Endometrial microvascular endothelial cells (primary cell): ENCODE data around the gene DIAPH1. TPM values are rescaled to one million over a fixed set of nuclear protein-coding genes. Genes with fewer than 3 reads are reported as not detected.

Experiments used
- in situ Hi-C: cut with HindIII; loops from 2 replicates; pipeline ENCODE4 v1.10.0; 2017; ENCODE audit warnings: low sequenced_read_pairs, low pct_unique_long_range_greater_than_20kb; ENCODE audit errors: inconsistent ontology term
- total RNA-seq: library from RNA; depleted of rRNA; stranded (reverse); fragments of >200 nt; gene quantifications from one replicate; pipeline ENCODE4 v1.2.3, GENCODE V29; 2015; ENCODE audit errors: inconsistent ontology term

DIAPH1 gene
- total RNA-seq, 1 donor from 2014 or later: 91.6 TPM

DNA sequence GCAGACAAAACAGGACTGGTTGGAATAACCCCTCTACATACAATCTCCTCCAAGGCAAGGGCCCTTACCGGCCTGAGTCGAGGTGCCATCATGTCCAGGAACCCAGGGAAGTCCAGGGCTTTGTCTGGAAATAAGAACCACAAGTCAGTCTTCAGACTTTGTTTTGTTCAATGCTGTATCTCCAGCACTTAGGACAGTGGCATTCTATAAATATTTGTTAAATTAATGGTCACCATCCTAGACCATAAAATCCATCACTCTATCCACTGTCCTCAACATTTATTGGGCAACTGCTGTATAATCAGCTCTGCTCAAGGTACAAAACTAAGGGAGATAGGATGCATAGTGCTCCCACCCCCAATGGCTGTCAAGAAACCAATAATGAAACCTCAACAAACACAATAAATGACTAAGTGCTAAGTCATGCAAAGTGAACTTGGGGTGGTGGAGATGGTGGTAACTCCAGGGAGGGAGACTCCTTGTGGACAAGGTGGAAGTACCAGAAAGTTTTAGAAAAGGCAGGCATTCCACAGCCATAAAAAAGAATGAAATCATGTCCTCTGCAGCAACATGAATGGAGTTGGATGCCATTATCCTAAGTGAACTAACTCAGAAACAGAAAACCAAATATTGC lies 23.0 kb upstream of the DIAPH1 start:
- in situ Hi-C loops: no loop called here

DNA sequence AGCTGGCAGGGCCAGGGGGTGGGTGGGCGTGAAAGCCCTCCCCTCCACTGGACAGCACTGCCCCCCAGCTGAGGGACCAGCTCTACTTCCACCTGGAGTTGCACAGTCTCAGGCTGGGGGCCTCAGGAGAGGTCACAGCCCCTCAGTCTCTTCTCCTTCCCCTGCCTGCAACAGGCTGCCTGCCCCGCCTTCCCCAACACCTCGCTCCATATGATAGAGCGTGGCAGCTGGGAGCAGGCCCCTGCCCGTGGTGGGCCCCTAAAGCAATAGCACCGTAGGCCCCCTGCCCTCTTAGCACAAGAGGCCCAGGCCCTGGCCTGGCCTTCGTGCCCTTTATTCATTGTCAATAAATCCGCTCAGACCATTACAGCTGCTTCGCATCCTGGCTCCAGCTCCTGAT lies 21.9 kb upstream of the DIAPH1 start:
- in situ Hi-C loops: no loop called here

DNA sequence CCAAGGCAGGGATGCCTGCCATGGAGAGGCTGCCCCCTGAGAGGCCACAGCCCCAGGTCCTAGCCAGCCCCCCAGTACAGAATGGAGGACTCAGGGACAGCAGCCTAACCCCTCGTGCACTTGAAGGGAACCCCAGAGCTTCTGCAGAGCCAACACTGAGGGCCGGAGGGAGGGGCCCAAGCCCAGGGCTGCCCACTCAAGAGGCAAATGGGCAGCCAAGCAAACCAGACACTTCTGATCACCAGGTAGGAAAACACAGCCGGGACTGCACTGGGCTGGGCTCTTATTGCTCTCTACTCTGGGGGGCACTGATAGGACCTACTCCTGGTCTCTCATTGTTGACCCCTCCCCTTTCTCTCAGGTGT lies 21.2 kb upstream of the DIAPH1 start:
- in situ Hi-C loops: no loop called here

DNA sequence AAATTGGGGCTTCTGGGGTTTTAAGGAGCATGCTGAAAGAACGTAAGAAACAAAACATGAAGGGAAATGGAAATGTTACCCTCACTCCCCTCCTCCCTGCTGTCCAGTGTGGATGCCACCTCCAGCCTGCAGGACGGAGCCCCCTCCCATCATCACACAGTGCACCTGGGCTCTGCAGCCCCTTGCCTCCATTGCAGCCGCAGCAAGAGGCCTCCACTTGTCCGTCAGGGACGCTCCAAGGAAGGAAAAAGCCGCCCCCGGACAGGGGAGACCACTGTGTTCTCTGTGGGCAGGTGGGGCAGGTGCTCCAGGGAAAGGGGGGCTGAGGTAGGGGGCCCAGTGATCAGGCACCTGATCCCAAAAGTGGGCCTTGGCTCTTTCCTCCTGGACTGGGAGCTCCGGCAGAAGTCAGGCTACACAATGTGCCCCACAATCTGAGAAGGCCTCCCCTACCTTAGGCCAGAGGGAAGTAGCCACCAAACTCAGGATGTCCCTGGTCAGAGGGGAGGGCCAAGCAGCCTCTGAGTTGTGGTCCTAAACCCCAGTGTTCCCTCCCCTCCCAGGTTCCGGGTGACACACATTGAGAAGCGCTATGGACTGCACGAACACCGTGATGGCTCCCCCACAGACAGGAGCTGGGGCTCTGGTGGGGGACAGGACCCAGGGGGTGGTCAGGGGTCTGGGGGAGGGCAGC lies 20.7 kb upstream of the DIAPH1 start:
- in situ Hi-C loops: no loop called here

DNA sequence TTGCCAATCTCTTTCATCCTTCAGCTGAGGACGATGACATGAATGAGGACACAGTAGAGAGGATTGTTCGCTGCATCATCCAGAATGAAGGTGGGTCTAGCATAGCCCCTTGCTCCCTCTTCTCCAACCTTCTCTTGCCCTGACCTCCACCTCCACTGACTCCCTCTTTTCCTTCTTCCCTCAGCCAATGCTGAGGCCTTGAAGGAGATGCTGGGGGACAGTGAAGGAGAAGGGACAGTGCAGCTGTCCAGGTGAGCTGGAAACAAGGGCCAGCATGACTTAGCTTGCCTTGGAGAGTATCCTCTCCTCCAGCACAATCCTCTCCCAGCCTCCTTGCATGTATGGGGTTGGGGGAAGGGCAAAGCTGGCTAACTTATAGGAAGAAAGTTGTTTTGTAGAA lies 20.0 kb upstream of the DIAPH1 start:
- in situ Hi-C loops: no loop called here

DNA sequence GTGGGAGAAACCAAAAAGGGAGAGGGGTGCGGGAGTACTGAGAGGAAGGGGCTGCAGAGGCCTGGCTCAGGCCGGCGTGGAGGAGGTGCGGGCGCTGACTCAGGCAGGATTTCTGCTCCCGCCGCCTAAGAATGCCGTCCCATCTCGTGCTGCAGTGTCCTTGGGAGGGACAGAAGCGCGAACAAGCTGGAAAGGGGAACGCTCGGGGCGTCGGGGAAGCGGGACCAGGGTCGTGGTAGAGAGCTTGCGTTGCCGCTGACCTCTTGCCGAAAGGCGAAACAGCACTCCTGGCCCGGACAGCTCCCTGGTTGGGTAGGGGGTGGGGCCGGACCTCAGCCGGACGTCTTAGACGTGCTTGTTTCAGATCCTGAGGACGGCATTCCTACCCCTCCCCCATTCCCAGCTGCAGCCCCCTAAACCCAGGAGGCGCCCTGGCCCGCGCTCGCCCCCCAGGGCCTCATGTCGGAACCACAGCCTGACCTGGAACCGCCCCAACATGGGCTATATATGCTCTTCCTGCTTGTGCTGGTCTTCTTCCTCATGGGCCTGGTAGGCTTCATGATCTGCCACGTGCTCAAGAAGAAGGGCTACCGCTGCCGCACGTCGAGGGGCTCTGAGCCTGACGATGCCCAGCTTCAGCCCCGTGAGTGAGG lies 19.1 kb upstream of the DIAPH1 start:
- in situ Hi-C loops: no loop called here

DNA sequence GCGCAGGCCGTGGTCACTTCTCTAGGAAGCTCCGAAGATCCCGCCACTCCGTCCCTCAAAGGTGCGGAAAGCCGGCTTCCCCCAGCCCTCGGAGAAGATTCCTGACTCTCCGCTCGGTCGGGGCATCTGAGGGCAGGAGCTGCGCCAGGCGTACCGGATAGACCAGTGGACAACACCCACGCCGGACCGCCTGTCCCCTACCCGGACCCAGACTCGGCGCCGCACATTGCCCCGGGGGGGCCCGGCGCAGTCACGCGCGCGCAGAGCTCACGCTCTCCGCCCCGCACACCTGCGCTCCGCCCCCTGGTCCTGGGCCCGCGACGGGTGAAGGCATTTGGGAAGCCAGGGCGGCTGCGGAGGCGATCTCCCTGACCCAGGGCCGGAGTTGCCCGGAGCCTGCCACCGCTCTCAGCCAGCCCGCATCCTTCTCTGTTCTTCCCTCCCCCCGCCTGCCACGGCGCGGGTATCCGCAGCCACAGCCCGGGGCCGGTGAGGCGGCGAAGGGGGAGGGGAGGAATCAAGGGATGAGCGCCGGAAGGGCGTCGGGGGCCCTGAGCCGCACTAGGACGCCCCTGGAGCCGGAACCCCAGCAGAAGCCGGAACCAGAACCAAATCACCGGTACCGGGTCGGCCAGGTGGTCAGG lies 18.4 kb upstream of the DIAPH1 start:
- in situ Hi-C loops: no loop called here

DNA sequence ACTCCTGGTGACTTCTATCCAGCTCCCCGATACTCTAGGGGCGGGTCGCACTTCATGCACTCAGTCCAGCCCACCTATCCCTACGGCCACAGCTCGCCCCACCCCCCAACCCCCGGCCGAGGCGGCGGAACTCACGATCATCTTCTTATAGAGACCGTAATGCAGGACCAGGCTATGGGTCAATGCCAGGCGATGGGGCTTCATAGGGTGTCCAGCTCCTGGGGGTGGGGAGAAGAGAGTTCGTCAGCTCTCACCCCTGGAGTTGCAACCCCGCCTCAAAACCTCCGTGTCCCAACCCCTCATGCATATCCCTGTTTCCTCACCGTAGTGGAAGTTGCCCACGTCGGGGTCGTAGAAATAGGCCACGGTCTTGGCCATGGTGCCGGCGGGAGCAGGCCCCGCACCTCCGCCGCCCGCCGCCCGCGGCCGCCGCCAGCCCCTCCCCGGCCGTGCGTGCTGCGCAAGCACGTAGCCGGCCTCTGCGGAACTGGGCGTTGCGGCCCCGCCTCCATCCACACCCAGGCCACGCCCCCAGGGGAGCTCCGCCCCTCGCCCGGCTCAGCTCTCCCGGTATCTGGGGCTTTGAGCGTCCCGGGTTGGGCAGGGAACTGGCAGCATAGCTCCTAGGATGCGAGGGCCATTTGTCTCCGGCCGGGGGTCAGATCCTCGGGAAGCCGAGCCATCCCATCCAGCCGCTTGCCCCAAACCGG lies 17.8 kb upstream of the DIAPH1 start, which contains the start of the genes HDAC3 and RELL2:
HDAC3 (minus strand) TSS at position 437 of the 710 bp plus-strand sequence; CDS start at position 378, 59 bp downstream.
RELL2 (plus strand) TSS at position 585 of the 710 bp plus-strand sequence. CDS start 1,229 bp downstream, outside the sequence.
- in situ Hi-C loops: no loop called here

DNA sequence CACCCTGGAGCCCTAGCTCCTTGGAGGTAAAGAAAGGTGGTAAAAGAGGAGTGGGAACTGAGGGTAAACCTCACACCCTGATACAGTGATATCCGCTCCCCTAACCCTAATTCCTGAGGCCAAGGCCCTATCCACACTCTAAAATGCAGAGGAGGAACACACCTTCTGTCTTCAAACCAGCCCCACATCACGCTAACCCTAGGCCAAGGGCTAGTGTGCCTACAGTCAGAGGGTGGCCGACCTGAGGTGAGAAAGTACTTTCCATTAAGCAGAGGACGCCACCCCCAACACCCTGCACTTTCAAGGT lies 17.3 kb upstream of the DIAPH1 start:
- in situ Hi-C loops: no loop called here

DNA sequence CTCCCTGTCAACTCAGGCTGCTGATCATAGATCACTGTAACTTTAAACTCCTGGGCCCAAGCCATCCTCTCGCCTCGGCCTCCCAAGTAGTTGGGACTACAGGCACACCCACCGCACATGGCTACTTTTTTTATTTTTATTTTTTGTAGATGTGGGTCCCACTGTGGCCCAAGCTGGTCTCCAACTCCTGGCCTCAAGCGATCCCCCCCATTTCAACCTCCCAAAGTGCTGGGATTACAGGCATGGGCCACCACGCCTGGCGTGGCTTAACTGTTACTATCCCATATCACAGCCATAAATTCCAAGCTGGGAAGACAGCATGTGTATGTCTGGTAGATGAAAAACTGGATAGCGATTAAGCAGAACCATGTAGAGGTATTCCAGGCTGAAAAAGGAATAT lies 16.8 kb upstream of the DIAPH1 start:
- in situ Hi-C loops: no loop called here

DNA sequence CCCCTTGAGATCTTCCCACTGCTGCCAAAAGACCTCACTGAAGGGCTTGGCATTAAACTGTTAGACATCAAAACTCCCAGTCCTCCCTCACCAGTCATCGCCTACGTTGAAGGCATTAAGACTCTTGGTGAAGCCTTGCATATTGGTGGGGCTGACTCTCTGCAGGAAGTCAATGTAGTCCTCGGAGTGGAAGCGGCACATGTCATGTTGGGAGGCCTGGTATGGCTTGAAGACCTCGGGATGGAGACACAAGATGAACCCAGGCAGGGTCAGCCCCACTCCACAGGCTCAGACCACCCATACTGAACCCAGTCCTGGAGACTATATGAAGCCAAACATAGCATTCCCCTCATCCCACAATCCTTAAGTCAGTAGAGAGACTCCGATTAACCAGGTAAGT lies 15.9 kb upstream of the DIAPH1 start:
- in situ Hi-C loops: no loop called here

DNA sequence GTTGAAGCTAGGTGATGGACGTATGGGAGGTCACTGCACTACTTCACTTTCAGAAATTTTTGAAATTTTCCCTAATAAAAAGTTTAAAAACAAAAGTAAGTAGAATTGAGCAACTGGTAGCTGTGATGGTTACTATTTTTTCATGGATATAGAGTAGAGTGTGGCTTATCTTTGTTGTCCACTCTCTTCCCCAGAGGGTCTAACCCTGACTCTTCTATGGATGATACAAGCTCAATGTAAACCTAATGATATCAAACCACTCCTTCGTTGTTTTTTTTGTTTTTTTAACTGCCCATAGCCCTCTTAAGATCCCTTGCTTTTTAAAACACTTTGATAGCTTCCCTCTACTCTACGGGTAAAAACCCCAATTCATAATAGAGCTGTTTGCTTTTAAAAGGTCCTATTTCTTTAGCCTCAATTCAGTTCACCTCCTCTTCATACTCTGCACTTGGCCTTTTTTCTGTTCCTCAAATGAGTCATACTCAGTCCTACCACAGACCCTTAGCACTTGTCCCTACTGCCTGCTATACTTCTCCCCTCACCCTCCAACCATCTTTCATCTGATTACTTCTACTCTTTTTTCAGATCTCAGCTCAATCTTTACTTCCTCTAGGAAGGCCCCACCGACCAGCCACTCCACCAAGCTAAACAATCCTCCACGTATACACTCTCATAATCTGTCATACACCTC lies 15.2 kb upstream of the DIAPH1 start:
- in situ Hi-C loops: no loop called here

DNA sequence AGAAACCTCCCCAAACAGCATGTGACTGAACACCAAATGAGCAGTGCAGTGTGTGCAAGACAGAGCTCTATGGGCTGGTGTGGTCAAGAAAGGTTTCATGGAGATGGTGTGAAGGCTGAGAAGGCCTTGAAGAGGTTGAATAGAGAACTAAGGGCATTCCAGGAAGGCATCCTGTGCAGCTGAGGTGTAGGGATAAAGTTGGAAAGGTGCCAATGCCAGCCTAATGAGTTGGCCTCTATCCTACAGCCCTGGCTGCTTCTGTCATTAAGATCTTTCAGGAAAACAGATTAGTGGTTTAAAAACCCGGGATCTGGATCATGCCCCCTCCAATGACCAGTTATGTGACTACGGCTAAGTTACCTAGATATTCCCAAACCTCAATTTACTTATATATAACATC lies 13.8 kb upstream of the DIAPH1 start:
- in situ Hi-C loops: no loop called here

DNA sequence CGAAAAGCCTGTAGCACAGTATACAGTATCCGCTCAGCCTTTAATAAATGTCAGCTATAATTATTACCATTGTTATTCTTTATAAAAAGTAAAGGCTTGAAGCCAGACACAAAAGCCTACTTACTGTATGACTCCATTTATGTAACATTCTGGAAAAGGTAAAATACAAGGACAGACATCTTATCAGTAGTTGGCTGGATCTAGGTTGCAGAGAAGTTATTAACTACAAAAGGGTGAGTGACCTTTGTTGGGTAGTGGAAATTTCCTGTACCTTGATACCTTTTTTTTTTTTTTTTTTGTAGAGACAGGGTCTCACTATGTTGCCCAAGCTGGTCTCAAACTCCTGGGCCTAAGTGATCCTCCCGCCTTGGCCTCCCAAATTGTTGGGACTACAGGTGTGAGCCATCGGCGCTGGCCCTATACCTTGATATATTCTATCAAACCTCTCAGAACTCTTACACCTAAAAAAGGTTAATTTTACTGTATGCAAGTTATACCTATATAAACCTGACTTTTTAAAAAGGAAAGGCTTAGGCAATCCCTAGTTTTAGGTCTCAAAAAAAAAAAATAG lies 11.9 kb upstream of the DIAPH1 start:
- in situ Hi-C loops: no loop called here

DNA sequence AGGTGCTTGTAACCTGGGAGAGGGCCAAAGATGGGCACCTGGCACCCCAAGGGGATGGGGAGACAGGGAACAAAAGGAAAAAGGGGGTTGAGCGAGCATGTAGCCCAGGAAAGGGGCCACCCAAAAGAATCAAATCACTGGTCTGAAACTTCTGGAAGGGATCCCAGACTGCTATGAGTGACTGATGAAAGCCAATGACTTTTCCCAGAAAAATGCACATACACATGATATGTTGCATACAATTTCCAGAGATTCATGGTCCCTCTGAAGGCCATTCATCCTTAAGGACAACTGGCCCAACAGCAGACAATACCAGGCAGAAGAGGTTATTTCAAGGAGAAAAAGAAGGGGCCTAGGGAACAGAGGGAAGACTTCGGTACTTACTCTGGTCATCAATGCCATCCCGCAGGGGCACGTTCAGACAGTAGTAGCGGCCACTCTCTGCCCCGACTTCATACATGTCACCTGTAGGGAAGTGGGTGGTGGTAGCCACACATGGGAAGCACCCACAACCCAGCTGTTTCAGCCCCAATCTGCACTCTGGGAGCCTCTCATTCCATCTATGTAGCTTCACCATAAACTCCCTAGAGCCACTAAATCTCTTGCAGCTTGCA lies 9.5 kb upstream of the DIAPH1 start:
- in situ Hi-C loops: no loop called here

DNA sequence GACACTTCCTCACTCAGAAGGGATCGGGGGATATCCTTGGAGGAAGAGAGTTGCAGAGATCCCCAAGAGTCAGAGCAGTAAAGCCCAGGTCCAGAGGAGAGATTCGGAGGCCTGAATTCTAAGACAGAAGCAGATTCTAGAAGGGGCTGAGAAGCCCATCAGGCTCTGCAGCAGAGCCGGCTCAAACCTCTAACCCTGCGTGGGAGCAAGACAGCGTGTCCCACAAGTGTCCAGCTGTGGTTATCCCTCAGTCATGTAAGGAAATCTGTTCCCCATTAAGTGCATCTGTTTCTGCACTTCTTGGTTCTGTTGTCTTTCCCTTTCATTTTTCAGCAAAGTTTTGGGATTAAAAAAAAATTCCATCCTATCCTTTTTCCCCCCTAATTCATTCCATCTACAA lies 4.8 kb upstream of the DIAPH1 start:
- in situ Hi-C loops: no loop called here

DNA sequence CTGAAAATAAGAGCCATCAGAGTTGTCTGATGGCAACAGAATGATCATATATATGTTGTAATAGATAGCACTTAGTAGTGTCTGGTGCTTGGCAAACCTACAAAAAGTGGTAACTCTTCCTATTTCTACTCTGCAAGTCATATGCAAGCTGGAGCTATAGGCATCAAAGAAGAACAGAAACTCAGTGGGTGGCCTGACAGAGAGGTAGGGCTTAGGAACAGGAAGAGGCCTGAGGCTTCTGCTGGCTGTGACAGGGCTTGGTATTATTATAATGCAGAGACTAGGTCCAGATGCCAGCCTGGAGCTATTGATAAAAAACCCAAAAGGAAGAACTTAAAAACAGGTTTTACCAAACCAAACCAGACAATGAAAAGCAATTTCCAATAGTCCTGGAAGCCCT lies 4.4 kb upstream of the DIAPH1 start:
- in situ Hi-C loops: no loop called here
